Amniotic stem cell (primary cell): ENCODE results near the gene PUSL1.
"Not testable (repeated sequence)": the region's sequence is repeated elsewhere in the genome, so short reads cannot be mapped to it uniquely, and the experiment has no call there.

Experiments used
- DNase-seq: peaks from one replicate; lab custom pipeline; 2025; lab: John Stamatoyannopoulos, UW

PUSL1 gene

DNA sequence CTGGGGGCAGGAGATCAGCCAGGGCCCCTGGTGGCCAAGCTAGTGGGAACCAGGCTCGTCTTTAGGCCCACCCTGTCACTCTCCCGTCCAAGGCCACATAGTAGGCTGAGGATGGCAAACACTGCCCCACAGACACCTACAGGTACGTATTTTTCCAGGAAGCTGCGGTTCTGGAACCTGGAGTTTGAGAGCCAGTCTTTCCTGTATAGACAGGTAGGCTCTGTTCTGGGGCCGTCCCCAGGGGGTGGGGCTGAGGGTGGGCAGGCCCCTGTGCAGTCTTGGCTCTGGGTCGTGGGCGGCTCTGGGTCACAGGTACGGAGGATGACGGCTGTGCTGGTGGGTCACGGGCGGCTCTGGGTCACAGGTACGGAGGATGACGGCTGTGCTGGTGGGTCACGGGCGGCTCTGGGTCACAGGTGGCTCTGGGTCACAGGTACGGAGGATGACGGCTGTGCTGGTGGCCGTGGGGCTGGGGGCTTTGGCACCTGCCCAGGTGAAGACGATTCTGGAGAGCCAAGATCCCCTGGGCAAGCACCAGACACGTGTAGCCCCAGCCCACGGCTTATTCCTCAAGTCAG, 2.2 kb downstream of the PUSL1 start:
- DNase-seq: no peak

DNA sequence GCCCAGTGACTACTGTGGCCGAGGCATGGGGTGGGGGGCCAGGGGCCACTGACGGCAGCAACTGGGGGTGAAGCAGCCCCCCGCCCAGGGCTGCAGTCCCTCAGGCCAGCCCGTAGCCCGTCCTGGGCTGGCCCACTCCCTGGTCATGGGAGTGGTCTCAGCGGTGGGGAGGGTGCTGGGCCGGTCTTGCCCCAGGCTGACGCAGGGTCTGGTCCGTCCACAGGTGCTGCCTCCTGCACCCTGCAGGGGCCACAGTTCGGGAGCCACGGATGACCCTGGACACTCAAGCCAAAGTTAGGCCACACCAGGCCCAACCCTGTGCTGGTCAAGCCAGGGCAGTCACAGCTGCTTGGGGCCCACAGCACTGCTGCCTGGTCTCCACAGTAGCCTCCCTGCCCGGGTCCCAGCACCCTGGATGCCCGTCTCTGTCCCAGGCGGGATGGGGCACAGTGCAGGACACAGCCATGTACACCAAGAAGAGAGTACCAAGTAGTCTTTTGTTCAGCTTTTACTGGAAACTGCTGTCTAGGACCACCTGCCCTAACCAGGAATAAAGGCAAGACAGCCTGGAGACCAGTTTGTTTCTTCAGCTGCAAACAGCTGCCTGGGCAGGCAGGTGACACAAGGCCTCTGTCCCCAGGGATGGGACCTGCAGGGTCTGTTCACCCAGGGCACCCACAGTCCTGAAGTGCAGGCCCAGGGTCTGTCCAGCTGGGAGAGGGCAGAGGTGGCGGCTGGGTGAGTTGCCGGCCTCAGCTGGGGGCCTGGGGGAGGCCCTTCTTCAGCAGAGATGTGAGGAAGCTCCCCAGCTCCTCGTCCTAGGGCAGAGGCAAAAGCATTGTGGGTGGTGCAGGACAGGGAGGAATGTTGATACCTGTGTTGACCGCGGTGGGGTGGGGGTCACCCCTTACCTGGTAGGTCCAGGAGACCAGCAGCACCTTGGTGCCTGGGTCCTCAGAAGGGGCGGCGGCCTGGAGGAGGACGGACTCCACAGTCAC, 3.0 kb downstream of the PUSL1 start:
- DNase-seq: no peak

DNA sequence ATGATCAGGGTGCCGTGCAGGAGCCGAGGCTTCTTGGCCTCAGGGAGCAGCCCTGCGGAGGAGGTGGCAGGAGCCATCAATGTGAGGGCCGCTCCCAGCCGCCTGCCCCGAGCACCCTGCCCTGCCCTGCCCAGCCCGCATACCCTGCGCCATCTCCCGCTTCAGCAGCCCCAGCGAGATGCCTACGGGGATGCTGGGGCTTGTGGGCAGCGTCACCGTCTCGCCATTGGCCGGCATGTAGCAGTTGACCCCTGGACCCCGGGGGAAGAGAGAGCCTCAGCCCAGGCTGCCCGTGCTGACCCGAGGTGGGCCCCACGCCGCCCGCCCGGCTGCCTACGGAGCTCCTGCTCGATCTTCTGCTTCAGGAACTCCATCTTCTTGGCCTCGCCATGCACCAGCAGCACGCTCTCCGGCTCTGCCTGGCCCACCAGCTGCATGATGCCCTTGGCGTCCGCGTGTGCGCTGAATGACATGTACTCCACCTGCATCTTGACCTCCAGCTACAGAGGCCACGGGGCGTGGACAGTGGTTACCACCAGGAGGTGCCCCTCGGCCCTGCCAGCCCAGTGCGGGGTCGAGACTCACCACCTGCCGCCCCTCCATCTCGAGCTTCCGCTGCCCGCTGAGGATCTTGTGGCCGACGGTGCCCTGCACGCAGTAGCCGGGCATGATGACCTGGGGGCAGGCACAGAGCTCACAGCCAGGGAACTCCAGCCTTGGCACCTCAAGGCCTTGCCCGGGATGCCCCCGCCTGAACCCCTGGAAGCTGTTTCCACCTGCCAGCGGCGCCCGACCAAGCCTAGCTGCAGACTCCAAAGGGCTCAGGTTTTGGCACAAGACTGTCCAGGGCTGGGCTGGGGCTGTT, 4.3 kb downstream of the PUSL1 start:
- DNase-seq: no peak

DNA sequence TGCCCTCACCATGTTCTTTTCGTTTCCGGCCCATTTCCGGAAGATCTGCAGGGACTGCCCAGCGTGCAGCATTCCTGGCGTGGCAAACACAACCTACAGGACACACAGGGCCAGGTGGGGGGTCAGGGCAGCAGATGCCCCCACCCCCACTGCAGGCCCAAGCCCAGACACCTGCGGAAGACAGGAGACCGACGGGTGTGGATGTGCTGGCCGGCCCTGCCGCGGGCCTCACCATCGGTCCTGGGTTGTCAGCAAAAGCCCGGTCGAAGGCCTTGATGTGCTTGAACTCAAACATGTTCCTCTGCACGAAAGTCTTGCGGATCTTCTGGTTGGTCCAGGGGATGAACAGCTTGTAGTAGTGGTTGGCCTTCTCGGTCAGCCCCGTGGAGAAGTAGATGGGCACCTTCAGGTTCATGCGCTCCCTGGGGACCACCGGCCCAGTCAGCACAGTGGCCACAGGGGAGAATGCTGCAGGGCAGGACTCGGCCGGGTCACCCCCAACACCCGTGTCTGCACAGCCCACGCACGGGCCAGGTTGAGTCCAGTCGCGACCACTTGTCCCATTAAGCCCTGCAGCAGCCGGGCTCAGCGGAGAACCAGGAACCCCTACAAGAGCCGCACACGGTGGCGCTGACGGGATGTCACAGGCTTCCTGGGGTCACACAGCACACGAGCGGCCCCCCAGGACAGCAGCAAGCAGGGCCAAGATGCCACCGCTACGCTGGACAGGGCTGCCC, 5.3 kb downstream of the PUSL1 start:
- no peak for DNase-seq

DNA sequence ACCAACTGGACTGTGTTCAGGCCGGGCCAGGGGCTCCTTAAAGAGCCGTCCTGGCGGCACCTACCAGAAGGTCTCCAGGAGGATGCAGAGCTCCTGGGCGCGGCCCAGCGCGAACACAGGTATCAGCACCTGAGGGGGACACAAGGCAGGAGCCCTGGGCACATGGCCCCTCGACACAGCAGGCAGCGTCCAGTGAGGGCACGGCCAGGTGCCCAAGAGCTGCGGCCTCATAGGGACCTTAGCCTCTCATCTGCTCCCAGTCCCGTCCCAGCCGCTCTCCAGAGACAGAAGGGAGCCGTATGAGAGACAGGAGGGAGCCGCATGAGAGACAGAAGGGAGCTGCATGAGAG, 5.8 kb downstream of the PUSL1 start:
- DNase-seq: no peak

DNA sequence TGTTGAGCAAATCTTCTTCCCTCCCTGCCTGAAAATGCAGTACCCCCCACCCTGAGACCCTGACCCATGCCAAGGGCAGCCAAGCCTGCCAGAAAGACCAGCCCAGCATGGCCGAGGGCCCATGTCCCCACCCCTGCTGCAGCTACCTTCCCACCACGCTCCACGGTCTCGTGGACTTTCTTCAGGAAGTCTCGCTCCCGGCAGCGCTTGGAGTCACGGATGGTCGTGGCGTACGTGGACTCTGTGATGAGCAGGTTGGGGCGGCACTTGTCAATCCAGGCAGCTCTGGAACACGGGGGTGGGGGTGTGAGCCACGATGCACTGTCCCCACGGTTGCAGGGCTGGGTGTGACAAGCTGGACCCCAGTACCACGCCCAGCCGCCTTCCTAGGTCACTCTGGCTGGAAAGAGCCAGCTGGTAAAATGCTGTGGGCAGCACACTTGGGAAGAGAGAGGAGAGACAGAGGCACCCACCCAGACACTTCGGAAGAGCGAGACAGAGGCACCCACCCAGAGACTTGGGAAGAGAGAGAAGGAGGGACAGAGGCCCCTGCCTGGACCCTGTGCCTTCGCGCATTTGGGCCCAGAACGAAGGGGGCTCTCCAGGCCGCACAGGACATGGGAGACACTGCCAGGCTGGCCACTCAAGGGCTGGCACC, 6.4 kb downstream of the PUSL1 start:
- DNase-seq: no peak

DNA sequence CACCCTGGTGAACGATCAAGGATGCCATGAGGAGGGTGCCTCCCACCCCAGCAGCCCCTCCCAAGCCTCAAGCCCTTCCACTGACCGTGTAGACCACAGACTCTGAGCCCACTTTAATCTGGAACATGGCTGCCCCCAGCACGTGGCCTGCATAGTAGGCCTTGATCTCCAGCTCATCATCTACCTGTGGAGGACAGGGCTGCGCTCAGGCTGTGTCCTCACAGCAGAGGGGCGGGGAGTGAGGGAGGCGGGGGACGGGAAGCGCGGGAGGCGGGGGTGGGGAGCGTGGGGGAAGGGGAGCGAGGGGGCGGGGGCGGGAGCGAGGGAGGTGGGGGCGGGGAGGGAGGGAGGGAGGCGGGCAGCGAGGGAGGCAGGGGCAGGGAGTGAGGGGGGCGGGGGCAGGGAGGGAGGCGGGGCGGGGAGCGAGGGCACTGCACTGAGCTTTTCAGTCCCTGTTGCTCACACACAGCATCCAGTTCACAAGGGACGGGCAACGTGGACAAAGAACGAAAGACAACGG, 7.1 kb downstream of the PUSL1 start:
- no peak for DNase-seq

DNA sequence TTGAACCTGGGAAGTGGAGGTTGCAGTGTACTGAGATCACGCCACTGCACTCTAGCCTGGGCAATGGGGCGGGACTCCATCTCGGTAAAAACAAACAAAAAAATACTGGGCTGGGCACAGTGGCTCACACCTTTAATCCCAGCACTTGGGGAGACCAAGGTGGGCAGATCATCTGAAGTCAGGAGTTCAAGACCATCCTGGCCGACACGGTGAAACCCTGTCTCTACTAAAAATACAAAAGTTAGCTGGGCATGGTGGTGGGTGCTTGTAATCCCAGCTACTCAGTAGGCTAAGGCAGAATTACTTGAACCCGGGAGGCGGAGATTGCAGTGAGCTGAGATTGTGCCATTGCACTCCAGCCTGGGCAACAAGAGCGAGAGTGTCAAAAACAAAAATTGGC, 7.8 kb downstream of the PUSL1 start:
- DNase-seq: not testable (repeated sequence)

DNA sequence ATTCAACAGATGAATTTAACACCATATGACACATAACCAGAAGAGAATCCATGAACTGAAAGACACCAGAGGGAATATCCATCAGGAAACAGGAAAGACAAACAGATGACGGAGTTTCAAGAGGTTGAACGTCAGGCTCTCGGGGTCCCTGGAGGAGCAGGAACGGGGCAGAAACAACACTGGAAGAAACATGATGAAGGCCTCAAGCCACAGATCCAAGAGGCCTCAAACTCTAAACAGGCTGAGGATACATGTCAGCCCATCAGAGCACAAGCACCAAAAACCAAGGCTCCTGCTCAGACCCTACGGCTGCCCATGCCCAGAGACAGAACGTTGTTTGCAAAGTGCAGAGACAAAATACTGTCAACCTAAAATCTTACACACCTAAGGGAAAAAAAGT, 9.0 kb downstream of the PUSL1 start:
- DNase-seq: no peak

DNA sequence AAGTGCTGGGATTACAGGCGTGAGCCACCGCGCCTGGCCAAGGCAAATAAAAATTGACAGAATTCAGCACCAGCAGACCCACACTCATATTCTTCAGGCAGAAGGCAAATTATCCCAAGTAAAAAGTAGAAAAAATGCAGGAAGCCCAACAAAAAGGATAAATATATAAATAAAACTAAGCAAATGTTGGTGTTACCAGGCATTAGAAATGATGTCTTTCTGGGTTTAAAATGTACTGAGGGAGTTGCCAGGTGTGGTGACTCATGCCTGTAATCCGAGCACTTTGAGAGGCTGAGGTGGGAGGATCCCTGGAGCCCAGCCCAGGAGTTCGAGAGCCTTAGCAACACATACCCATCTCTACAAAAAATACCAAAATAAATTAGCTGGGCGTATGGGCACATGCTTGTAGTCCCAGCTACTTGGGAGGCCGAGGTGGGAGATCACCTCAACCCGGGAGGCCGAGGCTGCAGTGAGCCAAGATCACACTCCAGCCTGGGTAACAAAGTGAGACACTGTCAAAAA, 9.8 kb downstream of the PUSL1 start:
- DNase-seq: peak; percentile 74

DNA sequence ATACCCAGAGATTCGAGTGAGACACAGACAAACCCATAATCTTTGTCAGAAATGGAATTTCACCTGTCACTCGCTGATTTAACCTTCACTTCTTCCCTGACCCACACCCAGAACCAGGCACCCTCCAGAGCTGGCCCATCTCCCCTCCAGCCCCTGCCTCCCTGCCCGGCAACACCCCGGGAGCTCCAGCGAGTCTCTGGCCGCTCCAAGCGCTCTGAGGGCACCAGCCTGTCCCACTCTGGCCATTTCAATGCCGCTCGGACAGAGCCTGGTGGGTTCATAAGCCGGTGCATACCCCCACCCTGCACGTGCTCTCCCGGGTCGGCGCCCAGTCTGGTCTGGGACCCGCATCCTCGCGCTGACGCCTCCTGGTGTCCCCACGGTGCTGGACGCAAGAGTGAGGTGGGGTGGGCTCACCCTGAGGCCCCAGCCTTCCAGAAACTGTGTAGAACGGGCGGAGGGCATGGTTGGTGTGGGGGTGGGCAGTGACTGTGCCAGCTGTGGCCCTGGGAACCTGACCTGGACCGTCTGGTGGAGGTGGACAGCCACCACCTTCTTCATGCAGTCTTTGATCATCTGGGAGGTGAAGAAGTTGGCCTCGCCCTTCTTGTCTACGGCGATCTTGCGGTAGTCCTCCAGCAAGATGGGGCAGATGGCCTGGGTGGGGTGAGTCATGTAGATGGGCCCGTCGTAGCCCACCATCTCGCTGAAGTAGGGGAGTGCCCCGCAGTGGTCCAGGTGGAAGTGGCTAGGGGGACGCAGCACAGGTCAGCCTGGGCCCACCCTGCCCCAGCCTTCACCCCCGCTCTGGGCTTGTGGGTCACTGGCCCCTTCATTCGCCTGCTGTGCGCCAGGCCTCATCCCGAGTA, 10.6 kb downstream of the PUSL1 start:
- DNase-seq: no peak

DNA sequence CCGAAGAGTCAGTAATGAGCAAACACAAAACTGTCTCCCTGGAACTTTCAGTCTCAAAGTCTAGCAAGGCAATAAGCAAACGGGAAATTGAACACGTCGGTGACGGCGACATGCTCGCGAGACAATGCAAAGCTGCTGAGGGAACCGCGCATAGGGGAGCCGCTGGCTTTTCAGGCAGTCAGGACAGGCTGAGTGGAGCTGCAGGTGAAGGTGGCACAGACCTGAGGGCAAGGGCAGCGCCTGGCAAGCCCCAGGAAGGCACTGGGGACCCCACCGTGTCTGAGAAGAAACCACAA, 11.2 kb downstream of the PUSL1 start:
- no peak for DNase-seq

DNA sequence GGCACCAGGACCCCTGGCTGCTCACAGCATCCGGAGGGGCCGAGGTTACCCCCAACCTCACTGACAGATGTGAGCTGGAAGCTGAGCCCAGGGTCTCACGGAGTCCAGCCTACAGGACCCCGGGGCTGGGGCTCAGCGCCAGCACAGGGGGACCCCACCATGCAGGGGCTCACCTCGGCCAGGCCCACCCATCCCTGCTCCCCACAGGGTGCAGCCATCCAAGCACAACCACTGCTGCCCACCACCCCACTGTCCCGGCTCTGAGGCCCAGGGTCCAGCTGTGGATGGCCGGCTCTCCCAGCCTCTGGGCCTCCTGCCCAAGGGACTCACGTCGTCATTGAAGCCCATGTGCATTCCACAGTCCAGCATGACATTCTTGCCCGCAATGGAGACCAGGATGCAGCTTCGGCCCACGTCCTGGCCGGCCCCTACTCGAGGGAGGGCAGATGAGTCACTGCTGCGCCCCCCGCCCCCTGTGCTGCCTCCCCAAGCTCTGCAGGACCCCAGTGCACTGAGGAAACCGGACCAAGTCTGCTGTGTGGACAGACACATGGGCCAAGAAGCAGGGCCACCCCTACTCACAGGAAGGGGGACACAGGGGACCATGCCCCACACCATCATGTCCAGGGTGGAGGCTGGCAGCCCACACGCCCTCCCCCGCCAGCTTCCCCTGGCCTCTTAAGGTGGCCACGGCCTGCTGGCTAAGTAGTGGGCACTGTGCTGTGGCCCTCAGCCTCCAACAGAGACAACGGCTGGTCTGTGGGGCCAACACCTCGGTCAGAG, 12.5 kb downstream of the PUSL1 start:
- no peak for DNase-seq

DNA sequence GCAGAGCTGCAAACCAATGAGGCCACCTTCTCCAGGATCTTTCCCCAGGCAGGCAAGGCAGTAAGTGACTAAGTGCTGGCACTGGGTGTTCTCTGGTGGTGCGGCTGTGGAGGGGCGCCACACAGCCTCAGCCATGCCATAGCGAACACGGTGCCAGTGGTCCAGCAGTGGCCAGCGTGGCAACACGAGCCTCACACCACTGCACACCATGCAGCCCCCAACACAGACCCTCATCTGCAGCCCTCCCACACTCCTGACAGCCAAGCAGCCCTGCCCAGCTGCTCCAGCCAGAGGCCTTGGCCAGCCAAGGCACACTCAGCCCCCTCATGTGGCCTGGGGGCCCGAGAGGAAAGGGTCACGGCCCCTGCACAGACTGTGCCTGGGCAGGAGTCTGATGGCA, 13.1 kb downstream of the PUSL1 start:
- DNase-seq: no peak

DNA sequence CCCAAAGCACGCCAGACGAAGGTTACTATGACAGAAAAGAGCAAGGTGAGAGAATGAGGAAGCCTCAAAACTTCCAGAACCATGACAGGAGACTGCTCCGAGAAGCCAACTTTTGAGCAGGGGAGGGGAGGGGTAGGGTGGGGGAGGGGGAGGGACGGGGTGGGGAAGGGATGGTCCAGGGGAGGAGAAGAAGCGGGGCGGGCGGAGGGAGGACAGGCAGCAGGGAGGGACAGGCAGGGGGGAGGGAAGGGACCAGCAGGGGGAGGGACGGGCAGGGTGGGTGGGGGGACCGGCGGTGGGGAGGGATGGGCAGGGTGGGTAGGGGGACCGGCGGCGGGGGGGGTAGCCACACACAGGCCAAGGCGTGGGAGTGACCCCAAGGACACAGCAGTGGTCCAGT, 14.0 kb downstream of the PUSL1 start:
- DNase-seq: no peak

DNA sequence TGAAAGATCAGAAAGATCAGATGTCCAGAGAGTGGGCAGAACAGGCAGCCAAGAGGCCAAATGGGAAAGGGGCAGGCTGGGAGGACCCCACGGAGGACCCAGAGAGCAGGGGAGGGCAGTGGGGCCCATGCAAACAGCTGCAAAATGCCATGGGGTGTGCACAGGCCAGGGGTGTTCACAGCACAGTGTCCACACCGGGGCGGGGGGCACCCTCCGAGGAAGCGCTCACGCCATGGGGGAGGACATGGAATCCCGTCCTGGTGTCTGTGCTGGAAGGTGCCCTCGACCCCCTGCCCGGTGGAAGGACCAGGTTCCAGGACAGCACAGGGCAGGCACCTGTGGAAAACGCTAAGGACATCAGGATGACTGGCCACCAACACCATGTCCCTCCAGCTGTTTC, 14.6 kb downstream of the PUSL1 start:
- no peak for DNase-seq

DNA sequence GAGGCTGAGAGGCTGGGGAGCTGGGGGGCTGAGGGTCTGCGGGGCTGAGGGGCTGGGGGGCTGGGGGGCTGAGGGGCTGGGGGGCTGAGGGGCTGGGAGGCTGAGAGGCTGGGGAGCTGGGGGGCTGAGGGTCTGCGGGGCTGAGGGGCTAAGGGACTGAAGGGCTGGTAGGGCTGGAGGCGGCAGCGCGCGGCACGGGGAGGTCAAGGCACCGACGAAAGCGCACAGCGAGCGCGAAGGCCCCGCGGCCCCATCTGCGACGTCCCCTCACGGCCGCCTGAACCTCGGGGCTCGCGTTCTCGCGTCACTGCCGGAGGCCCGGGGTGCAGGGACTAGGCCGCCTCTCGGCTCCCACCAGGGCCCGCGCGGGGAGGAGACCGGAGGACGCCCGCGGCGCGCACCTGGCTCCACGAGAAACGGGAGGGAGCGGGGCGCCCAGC, 15.7 kb downstream of the PUSL1 start:
- no peak for DNase-seq

DNA sequence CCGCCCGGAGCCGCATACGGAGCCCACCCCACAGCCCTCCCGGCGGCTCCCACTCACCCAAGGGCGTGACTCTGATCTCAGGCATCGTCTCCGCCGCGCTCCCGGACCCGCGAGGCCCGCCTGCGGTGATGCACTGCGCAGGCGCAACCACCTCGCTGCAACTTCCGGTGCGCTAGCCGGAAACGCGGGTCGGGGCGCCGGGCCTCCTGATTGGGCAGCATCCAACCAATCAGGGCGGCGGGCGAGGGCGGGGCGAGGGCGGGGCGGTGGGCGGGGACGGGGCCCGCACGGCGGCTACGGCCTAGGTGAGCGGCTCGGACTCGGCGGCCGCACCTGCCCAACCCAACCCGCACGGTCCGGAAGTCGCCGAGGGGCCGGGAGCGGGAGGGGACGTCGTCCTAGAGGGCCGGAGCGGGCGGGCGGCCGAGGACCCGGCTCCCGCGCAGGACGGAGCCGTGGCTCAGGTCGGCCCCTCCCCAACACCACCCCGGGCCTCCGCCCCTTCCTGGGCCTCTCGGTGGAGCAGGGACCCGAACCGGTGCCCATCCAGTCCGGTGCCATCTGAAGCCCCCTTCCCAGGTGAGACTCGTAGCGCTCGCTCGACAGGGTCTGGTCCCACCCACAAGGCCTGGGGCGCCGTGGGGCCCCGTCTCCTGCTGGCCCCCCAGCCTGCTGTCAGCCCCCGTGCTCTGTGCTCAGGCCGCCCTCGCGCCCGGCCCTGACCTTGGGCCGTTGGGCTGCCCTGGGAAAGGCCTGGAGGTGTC, 16.3 kb downstream of the PUSL1 start, which contains the start of the genes CPTP and INTS11:
TSS of gene CPTP (plus strand) at position 279 of the 764 bp plus-strand sequence. CDS start 2,109 bp downstream, outside the sequence.
TSS of gene INTS11 (minus strand) at position 137 of the 764 bp plus-strand sequence. CDS start at position 85, 52 bp downstream.
- DNase-seq: peak; percentile 88
